MCF 10A (cell line): ENCODE data around the gene RBM38. TPM values are rescaled to one million over a fixed set of nuclear protein-coding genes. Genes with fewer than 3 reads are reported as not detected.
A peak's percentile ranks its signal among the peaks of the same experiment; 100 is the strongest.

Experiments used
- Bru-seq: library from RNA; stranded (reverse); fragments of 400-500 nt; gene quantifications from one replicate; lab custom pipeline; 2021; lab: Mats Ljungman, UMichigan
- BruChase-seq, 2 experiments: library from RNA; stranded (reverse); fragments of 400-500 nt; gene quantifications; one replicate each; lab custom pipeline; 2021; lab: Mats Ljungman, UMichigan
- BruUV-seq: library from RNA; stranded (reverse); fragments of 400-500 nt; replicated peaks from 2 replicates; lab custom pipeline; 2021; lab: Mats Ljungman, UMichigan
- CTCF ChIA-PET: fragments of 300-600 bp; sonication (Branson Sonifier 250); formaldehyde crosslinking; extraction: SDS; loops from one replicate; lab custom pipeline; 2021; ENCODE audit warnings: antibody characterized with exemption, inconsistent platforms; lab: Yijun Ruan, JAX
- POLR2A ChIA-PET: fragments of 300-600, 350-650 bp; sonication (Branson Sonifier 250); formaldehyde crosslinking; extraction: SDS; loops from one replicate; lab custom pipeline; 2020; ENCODE audit warnings: antibody characterized with exemption, inconsistent platforms; lab: Yijun Ruan, JAX
- DNase-seq: peaks from one replicate; pipeline ENCODE4 v3.0.0-alpha.2; 2018; ENCODE audit not compliant: unreplicated experiment
- H3K27ac Mint-ChIP-seq: one replicate; pipeline ENCODE4 v1.8.0; 2022; ENCODE audit warnings: mild to moderate bottlenecking, low read depth, mixed read lengths; ENCODE audit not compliant: unreplicated experiment
- H3K27me3 Mint-ChIP-seq: one replicate; pipeline ENCODE4 v1.8.0; 2022; ENCODE audit warnings: mixed read lengths; ENCODE audit not compliant: insufficient read depth, unreplicated experiment
- H3K36me3 Mint-ChIP-seq: one replicate; pipeline ENCODE4 v1.8.0; 2022; ENCODE audit warnings: mild to moderate bottlenecking, moderate library complexity, mixed read lengths; ENCODE audit not compliant: insufficient read depth, unreplicated experiment
- H3K4me1 Mint-ChIP-seq: one replicate; pipeline ENCODE4 v1.8.0; 2022; ENCODE audit warnings: mixed read lengths; ENCODE audit not compliant: insufficient read depth, unreplicated experiment
- H3K4me3 Mint-ChIP-seq: one replicate; pipeline ENCODE4 v1.8.0; 2022; ENCODE audit warnings: mild to moderate bottlenecking, moderate library complexity, mixed read lengths; ENCODE audit not compliant: unreplicated experiment
- H3K9me3 Mint-ChIP-seq: one replicate; pipeline ENCODE4 v1.8.0; 2022; ENCODE audit warnings: mixed read lengths; ENCODE audit not compliant: unreplicated experiment
- intact Hi-C: fragments of 100-400 bp; cut with micrococcal nuclease; formaldehyde crosslinking; loops from 2 replicates; pipeline ENCODE4 v1.14.1; 2022
- long read RNA-seq: library from polyadenylated mRNA; stranded (forward); transcript quantifications from one replicate; pipeline ENCODE4 v2.0.0, GENCODE V29; 2022
- total RNA-seq: library from RNA; stranded (reverse); gene quantifications from 2 replicates; pipeline ENCODE4 v1.2.3, GENCODE V29; 2022
- TF ChIP-seq, protein P1 (sequence below): fragments of 200-600 bp; IDR thresholded peaks from one replicate; pipeline ENCODE4 v1.8.0; 2022; ENCODE audit warnings: antibody characterized with exemption, mild to moderate bottlenecking; ENCODE audit not compliant: unreplicated experiment

Gene RBM38
- 5.1 and 5.8 TPM in 2 replicates for total RNA-seq
- percentile 40 among the genes with signal in this experiment for Bru-seq, nascent RNA
- BruChase-seq, experiment 1, labeled RNA remaining after a 6-hour chase, result percentile 34 among the genes with signal in this experiment
- BruChase-seq, experiment 2, labeled RNA remaining after a 2-hour chase, result percentile 38 among the genes with signal in this experiment
- long read RNA-seq, transcript RBM38-203 (4 exons, 2,382 nt), result major isoform, 12 of 28 reads
- long read RNA-seq, partial matches to known transcripts, result 16 of 28 reads
- long read RNA-seq, other reads (novel, unspliced or antisense), result 0 of 28 reads

DNA sequence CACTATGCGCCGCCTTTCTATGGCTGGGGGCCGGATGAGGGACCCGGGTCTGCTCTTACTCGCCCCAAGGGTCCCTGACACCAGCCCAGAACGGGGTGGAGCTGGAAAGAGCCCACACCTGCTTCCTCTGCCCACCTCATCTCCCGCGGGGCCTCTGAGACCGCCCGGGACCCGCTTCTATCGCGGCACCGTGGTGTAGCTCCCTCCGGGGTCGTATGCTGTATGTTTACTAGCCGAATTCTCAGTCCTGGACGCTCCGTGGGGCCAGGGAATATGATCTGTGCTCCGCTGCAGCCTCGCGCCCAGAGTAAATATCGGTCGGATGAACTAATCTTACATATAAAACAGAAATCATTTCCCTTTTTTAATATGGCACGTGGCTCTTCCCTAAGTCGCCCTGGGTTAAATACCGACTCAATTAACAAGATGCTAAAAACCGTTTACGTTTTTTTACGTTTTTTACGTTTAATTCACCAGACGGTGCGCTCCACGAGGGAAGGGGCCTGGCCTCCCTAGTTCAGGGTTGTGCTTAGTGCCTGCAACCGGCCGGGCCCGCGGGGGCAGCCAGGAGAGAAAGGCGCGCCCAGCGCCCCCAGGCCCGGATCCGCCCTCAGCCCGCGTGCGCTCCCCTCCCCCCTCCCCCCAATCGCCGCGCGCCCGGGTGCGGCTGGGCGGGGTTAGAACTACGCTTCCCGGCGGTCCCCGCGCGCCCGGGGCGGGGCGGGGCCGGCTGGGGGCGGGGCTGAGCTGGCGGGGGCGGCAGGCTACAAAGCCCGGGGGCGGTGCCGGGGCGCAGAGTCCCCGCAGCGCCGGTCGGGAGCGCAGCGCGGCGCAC lies at the start of gene RBM38:
RBM38 (plus strand) TSS at position 793 of the 835 bp plus-strand sequence. CDS start 186 bp downstream, outside the sequence.
- Mint-ChIP-seq H3K9me3 (no peaks in the 10 kb centered on the region), H3K27me3 (no peaks in the 10 kb centered on the region), H3K27ac (no peak within 1 kb of the TSS), H3K4me3 (peak within 1 kb of the TSS; percentile 69), H3K36me3 (no peaks in the 10 kb centered on the region), H3K4me1 (no peaks in the 10 kb centered on the region)
- CTCF ChIA-PET, result interaction anchor here (0.5 to 3.0 kb wide), 10 partner anchors 9 to 761 kb away, joined by 3 to 9 read pairs (median 4); no protein-coding TSS in a partner anchor
- intact Hi-C loops, result no loop called here
- peak; percentile 60 for DNase-seq
- BruUV-seq, result no TSS peak
- POLR2A ChIA-PET, result interaction anchor here (0.5 to 1.2 kb wide), 4 partner anchors 39 to 306 kb away, joined by 3 to 4 read pairs (median 4); no protein-coding TSS in a partner anchor
- TF ChIP-seq, protein P1, sequence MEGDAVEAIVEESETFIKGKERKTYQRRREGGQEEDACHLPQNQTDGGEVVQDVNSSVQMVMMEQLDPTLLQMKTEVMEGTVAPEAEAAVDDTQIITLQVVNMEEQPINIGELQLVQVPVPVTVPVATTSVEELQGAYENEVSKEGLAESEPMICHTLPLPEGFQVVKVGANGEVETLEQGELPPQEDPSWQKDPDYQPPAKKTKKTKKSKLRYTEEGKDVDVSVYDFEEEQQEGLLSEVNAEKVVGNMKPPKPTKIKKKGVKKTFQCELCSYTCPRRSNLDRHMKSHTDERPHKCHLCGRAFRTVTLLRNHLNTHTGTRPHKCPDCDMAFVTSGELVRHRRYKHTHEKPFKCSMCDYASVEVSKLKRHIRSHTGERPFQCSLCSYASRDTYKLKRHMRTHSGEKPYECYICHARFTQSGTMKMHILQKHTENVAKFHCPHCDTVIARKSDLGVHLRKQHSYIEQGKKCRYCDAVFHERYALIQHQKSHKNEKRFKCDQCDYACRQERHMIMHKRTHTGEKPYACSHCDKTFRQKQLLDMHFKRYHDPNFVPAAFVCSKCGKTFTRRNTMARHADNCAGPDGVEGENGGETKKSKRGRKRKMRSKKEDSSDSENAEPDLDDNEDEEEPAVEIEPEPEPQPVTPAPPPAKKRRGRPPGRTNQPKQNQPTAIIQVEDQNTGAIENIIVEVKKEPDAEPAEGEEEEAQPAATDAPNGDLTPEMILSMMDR, result no peak

GRCh38 chr20:57341663-57342062 lies 49.5 kb upstream of the RBM38 start:
- Mint-ChIP-seq H3K4me3 (no peak overlapping the region), H3K27me3 (peaks cover 2% of the 10 kb centered on the region)

GRCh38 chr20:57342829-57343228 lies 48.4 kb upstream of the RBM38 start:
- no peak for DNase-seq
- no peaks in the 10 kb centered on the region for H3K9me3 Mint-ChIP-seq
- H3K27ac Mint-ChIP-seq, result no peak overlapping the region
- TF ChIP-seq, protein P1, result no peak
- intact Hi-C loops, result no loop called here
- H3K4me3 Mint-ChIP-seq, result no peak overlapping the region
- CTCF ChIA-PET, result interaction anchor here (0.8 to 14.7 kb wide), 4 partner anchors 12 to 252 kb away, joined by 3 to 485 read pairs (median 110); partner anchors contain the start of gene SPO11
- no peaks in the 10 kb centered on the region for H3K36me3 Mint-ChIP-seq
- POLR2A ChIA-PET, result interaction anchor here (1.0 kb wide), 1 partner anchor 247 kb away, joined by 3 read pairs; no protein-coding TSS in a partner anchor
- BruUV-seq, result no TSS peak
- no peaks in the 10 kb centered on the region for H3K4me1 Mint-ChIP-seq
- H3K27me3 Mint-ChIP-seq, result no peaks in the 10 kb centered on the region

More at GRCh38 chr20:57341663-57342062, 49.5 kb upstream of the RBM38 start:
- CTCF ChIA-PET, result interaction anchor here (1.1 to 14.7 kb wide), 3 partner anchors 11 to 250 kb away, joined by 3 to 485 read pairs (median 216); partner anchors contain the start of gene SPO11
- no peaks in the 10 kb centered on the region for H3K9me3 Mint-ChIP-seq
- no peaks in the 10 kb centered on the region for H3K36me3 Mint-ChIP-seq
- POLR2A ChIA-PET, result interaction anchor here (0.7 to 1.1 kb wide), 2 partner anchors 244 to 254 kb away, joined by 3 read pairs; no protein-coding TSS in a partner anchor
- no TSS peak for BruUV-seq
- intact Hi-C loops, result no loop called here
- DNase-seq, result no peak
- no peak overlapping the region for H3K27ac Mint-ChIP-seq
- H3K4me1 Mint-ChIP-seq, result no peaks in the 10 kb centered on the region
- TF ChIP-seq, protein P1, result no peak
